Umbilical cord (tissue), 2 donors: ENCODE results near the gene CHD3. TPM values are rescaled to one million over a fixed set of nuclear protein-coding genes. Genes with fewer than 3 reads are reported as not detected.

Experiments used
- DNase-seq: peaks from one replicate; pipeline ENCODE4 v3.0.0-alpha.2; 2015; ENCODE audit warnings: low spot score
- total RNA-seq: library from RNA; depleted of rRNA; stranded (reverse); fragments of >200 nt; gene quantifications from one replicate; pipeline ENCODE4 v1.2.3, GENCODE V29; 2014; ENCODE audit warnings: low replicate concordance; ENCODE audit not compliant: insufficient read depth

CHD3 gene
- total RNA-seq, result 88.6 TPM

- DNase-seq, result peak; percentile 85
These were observed at the start of gene CHD3 for GRCh38 chr17:7888184-7888920. Gene CHD3 (plus strand): TSS chr17:7888789. CDS start chr17:7889001, 212 bp downstream.

DNA sequence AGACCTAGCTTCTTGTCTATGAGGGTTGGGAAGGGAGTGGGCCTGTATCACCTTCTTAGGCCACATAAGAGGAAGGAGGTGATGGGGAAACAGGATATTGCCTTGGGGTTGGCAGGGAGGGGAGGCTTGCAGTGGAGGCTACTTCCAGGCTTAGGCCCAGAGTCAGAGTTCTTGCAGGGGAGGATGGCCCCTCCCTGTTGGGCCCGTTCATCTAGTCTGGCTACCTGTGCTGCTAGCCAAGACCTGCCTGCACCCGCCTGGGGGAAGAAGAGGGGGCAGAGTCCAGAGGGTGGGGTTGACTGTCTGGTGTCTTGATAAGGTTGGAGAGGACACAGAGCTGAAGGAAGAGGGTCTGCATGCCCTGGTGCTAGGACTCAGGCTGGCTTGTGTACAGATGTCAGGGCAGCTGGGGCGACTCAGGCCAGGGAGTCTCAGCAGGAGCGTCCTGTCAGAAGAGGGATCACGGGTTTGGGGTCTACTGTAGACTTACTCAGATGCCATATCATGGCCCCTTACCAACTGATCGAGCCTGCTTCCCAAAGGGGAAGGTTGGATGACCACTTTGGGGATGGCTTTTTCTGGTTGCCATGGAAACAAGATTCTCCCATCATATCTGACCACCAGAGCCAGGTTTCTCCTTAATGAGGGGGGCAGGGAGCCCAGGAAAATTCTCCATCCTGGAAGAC lies 49.3 kb upstream of the CHD3 start:
- no peak for DNase-seq

DNA sequence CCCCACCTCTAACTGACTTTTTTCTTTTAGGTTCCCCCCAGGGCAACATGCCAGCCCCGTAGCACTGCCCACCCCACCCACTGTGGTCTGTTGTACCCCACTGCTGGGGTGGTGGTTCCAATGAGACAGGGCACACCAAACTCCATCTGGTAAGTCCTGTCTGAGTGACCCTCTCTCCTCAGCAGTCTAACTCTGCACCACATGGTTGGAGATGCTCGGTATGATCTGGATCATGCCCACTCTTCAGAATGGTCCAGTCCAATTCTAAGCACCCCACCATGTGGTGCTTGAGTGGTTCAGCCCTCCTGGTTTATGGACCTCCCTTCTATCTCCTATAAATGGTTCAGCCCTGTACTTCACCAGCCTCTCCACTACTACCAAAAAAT lies 48.7 kb upstream of the CHD3 start:
- no peak for DNase-seq

DNA sequence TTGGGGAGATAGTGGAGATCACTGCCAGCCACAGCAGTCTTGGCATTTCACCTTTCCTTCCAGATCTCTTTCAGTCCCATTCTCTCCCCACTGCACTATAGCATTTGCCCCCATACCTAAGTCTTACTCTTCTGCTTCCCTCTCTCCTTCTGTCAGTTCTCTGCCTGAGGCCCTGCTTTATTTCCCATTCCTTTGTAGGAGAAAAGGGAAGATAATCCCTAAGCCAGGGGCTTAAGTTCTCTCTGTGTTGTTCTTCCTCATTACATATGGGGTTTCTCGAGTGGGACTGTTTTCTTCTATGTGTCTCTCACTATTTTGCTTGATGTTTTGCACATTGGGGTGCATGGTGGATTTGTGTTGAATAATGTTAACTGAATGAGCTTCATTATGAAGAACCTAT lies 48.1 kb upstream of the CHD3 start:
- DNase-seq, result no peak

DNA sequence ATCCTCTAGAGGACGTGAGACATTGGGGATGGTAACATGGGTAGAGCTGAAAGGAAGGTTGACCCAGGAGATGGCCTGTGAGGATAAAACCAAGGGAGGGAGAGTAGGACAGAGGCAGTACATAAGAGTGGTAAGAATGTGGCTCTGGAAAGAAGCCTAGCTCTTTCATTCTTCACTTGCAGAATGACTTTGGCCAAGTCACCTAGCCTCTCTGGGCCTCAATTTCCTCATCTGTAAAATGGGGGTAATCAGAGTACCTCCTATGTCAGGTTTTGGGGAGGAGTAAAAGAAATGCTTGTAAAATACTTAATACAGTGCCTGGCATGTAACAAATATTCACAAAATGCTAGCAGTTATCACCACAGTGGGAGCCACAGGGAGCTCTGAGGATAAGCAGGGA lies 47.7 kb upstream of the CHD3 start:
- no peak for DNase-seq

GRCh38 chr17:7841396-7841914 lies 47.1 kb upstream of the CHD3 start:
- DNase-seq, result peak; percentile 94

GRCh38 chr17:7841915-7842379 lies 46.6 kb upstream of the CHD3 start:
- peak; percentile 95 for DNase-seq

DNA sequence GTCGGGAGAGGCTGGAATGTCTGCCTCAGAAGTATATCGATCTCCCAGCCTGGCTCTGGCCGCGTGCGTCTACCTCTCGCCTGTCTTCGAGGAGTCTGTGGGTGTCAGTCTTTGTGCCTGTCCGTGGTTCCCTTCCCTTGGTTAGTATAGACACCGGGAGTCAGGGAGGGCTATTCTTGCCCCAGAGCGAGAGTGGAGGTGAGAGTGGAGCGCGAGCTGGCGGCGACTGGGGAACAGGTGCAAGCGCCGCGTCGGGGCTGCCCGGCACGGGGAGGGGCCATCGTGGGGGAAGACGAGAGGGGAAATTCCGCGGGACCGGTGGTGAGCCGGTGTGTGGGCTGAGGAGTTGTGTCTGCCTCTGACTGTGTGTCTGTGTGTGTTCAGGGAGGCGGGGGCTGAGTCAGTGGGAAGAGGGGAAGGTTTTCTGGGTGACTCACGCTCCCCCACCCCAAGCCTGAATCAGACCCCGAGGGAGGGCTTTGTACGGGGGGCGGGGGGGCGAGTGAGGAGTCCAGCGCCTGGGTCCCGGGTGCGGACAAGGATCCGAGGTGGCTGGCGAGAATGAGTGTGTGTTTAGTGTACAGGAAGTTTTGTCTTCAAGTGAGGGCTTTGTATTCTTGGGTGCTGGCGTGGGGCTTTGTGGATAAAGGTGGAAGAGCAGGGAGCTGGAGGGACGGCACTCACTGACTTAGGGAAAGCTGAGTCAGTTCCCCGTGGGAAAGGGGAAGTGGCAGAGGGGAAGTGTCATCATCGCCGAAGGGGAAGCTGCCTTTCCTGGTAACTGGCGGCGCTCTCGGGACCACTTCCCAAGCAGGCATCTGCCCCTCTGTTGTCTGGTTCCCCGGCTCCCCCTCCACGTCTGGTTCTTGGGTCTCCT lies 46.0 kb upstream of the CHD3 start:
- peak; percentile 86 for DNase-seq

- DNase-seq, result no peak
These were observed 45.4 kb upstream of the CHD3 start for GRCh38 chr17:7843257-7843535.

DNA sequence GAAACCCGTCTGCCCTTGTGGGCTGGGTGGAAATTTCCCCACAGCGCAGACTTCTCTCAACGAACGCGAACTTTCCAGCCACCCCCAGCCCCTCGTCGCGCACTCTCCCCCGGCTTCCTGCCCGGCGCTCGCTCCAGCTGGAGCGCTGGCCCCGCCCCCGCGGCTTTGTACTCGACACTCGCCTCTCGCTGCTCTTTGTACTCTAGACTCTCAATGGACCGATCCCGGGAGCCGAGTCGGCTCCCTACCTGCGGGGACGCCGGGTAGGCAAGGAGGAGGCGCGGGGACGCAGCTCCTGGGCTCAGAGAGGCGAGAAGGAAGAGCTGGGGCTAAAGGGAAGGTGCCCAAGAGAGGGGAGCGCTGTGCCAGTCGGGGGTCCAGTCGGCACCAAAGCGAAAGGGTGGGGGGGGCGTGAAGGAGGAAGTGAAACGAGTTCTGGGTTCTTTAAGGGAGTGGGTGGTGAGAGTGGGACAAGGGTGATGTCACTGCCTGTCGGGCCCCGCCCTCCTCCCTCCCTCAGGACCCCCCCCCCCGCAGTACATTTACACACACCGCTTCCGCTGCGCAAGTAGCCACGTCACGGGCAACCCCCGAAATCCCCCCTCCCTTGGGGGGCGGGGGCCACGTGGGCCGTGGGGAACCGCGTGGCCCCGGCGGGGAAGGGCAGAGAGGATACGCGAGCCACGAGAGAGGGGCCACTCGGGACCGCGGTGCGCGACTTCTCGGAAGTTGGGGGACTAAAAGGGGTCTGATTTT lies 44.9 kb upstream of the CHD3 start:
- DNase-seq, result peak; percentile 86

DNA sequence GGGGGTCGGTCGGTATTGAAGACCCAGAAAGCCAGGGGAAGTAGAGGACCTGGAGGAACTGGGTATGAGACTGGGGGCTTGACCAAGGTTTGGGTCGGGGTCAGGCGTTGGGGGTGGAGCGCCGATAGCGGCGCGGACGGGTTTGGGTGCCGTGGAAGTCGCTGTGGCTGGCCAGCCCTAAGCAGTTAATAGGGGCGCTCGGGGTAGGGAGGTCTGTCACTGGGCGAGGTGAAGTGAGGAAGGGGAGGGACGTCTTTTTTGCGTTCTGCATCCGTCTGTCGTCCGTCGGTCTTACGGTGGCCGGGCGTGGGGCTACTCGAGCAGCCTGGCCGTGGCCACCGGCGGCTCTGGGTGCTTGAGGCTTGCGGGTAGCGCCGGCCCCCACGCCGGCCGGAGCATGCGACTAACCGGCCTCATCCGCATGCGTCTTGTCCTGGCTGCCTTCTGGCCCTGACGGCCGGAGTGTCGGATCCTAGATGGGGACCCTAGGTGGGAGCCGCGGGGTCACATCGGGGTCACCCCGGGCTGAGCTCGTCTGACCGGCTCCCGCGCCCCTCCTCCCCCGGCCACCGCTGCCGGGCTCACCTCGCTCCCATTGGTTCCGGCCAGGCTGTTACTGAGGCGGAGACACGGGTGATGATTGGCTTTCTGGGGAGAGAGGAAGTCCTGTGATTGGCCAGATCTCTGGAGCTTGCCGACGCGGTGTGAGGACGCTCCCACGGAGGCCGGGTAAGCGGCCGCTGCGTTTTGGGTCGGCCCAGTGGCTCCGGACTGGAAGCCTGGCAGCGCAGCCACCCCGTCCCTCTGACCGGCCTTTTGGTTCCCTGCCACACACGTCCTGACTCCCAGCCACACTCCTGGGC lies 44.1 kb upstream of the CHD3 start:
- DNase-seq, result peak; percentile 98

GRCh38 chr17:7845359-7846062 lies 43.1 kb upstream of the CHD3 start:
- no peak for DNase-seq

GRCh38 chr17:7846063-7846735 lies 42.4 kb upstream of the CHD3 start:
- DNase-seq, result no peak

DNA sequence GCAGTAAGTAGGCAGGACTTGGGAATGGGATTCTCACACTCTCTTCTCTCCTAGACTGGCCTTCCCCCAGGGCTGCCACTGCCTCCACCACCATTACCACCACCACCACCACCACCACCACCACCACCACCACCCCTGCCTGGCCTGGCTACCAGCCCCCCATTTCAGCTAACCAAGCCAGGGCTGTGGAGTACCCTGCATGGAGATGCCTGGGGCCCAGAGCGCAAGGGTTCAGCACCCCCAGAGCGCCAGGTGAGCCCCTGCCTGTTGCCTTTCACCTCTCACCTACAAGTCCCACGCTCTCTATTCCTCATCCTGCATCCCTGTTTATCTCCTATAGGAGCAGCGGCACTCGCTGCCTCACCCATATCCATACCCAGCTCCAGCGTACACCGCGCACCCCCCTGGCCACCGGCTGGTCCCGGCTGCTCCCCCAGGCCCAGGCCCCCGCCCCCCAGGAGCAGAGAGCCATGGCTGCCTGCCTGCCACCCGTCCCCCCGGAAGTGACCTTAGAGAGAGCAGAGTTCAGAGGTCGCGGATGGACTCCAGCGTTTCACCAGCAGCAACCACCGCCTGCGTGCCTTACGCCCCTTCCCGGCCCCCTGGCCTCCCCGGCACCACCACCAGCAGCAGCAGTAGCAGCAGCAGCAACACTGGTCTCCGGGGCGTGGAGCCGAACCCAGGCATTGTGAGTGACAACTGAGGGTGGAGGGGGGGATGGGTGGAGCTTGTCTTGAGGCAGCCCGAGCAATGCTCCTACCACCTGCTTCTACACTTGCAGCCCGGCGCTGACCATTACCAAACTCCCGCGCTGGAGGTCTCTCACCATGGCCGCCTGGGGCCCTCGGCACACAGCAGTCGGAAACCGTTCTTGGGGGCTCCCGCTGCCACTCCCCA lies 41.6 kb upstream of the CHD3 start:
- no peak for DNase-seq

DNA sequence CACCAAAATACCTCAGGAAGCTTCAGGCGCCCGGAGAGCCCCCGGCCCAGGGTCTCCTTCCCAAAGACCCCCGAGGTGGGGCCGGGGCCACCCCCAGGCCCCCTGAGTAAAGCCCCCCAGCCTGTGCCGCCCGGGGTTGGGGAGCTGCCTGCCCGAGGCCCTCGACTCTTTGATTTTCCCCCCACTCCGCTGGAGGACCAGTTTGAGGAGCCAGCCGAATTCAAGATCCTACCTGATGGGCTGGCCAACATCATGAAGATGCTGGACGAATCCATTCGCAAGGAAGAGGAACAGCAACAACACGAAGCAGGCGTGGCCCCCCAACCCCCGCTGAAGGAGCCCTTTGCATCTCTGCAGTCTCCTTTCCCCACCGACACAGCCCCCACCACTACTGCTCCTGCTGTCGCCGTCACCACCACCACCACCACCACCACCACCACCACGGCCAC lies 40.4 kb upstream of the CHD3 start:
- no peak for DNase-seq

- no peak for DNase-seq
These were observed 39.9 kb upstream of the CHD3 start for GRCh38 chr17:7848739-7849129.

GRCh38 chr17:7849130-7849750 lies 39.3 kb upstream of the CHD3 start:
- DNase-seq, result no peak
